Upper lobe of right lung (tissue), 1 donor: ENCODE results near the gene DCTN3. TPM values are rescaled to one million over a fixed set of nuclear protein-coding genes. Genes with fewer than 3 reads are reported as not detected.

Experiments
- ATAC-seq: fragments of 200-7000 bp; cut with Tn5 transposase; one replicate; pipeline ENCODE4 v1.9.1; 2020; ENCODE audit warnings: mild to moderate bottlenecking, moderate library complexity
- DNase-seq: peaks from one replicate; pipeline ENCODE4 v3.0.0-alpha.2; 2020
- H3K27ac ChIP-seq: fragments of 200-600 bp; one replicate; pipeline ENCODE4 v1.8.0; 2022
- H3K27me3 ChIP-seq: fragments of 200-600 bp; one replicate; pipeline ENCODE4 v1.8.0; 2022; ENCODE audit warnings: mild to moderate bottlenecking
- H3K36me3 ChIP-seq: fragments of 200-600 bp; one replicate; pipeline ENCODE4 v1.8.0; 2022
- H3K4me1 ChIP-seq: fragments of 200-600 bp; one replicate; pipeline ENCODE4 v1.8.0; 2022
- H3K4me3 ChIP-seq: fragments of 200-600 bp; one replicate; pipeline ENCODE4 v1.8.0; 2022; ENCODE audit warnings: mild to moderate bottlenecking
- H3K9me3 ChIP-seq: fragments of 200-600 bp; one replicate; pipeline ENCODE4 v1.8.0; 2022
- intact Hi-C: fragments of 100-400 bp; cut with DNase I; formaldehyde crosslinking; loops from one replicate; pipeline ENCODE4 v1.11.0; 2022
- total RNA-seq: library from RNA; stranded (reverse); fragmentation: NEBNext Ultra II Directional; extraction: Animal tissue kit (Norgen Biotek cat#: 25700); gene quantifications from one replicate; pipeline ENCODE4 v1.2.1, GENCODE V29; 2021
- TF ChIP-seq, protein P1 (sequence below): fragments of 200-600 bp; IDR thresholded peaks from one replicate; pipeline ENCODE4 v1.8.0; 2022; ENCODE audit warnings: antibody characterized with exemption
- donor health status: DM: no; HTN: yes; CAD: no; lungs with severe emphysema.

The DCTN3 gene
- total RNA-seq, 1 donor from 2014 or later = 59.3 TPM

DNA sequence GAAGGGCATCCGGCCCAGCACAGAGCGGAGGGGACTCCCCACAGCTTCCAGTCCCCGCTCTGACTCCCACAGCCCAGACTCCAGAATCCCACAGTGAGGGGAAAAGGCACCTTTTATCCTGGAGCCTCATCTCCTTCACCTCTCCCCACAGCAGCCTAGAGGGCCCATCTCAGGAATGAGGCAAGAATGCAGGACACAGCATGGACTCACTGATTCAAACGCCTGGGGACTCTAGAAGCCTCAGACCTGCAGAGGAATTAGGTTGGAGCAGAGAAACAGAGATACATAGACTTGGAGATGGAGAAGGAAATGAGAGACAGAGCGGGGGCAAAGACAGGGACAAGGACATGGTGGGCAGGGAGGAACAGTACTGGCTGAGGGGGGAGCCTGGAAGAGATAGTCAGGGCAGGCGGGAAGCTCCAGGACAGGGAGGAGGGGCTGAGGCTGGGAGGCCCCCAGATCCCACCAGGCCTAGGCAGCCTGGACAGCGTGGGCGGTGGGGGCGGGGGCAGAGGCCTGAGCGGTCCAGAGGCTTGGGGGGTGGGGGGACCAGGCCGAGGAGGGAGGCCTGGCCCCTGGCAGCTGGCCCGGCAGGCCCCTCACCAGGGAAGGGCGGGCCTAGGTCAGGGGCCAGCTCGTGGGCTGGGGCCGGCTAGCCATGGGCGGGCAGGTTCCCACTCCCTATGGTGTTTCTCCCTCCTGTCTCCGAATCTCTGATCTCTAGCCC is 46.5 kb downstream of the DCTN3 start:
- no peaks in the 10 kb centered on the region for H3K4me1 ChIP-seq
- TF ChIP-seq, protein P1, sequence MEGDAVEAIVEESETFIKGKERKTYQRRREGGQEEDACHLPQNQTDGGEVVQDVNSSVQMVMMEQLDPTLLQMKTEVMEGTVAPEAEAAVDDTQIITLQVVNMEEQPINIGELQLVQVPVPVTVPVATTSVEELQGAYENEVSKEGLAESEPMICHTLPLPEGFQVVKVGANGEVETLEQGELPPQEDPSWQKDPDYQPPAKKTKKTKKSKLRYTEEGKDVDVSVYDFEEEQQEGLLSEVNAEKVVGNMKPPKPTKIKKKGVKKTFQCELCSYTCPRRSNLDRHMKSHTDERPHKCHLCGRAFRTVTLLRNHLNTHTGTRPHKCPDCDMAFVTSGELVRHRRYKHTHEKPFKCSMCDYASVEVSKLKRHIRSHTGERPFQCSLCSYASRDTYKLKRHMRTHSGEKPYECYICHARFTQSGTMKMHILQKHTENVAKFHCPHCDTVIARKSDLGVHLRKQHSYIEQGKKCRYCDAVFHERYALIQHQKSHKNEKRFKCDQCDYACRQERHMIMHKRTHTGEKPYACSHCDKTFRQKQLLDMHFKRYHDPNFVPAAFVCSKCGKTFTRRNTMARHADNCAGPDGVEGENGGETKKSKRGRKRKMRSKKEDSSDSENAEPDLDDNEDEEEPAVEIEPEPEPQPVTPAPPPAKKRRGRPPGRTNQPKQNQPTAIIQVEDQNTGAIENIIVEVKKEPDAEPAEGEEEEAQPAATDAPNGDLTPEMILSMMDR = no peak
- DNase-seq = no peak
- no peak overlapping the region for H3K4me3 ChIP-seq
- intact Hi-C loops = no loop called here
- no peaks in the 10 kb centered on the region for H3K9me3 ChIP-seq
- no peaks in the 10 kb centered on the region for H3K36me3 ChIP-seq
- H3K27me3 ChIP-seq = peaks cover 31% of the 10 kb centered on the region
- no peak for ATAC-seq
- no peak overlapping the region for H3K27ac ChIP-seq

DNA sequence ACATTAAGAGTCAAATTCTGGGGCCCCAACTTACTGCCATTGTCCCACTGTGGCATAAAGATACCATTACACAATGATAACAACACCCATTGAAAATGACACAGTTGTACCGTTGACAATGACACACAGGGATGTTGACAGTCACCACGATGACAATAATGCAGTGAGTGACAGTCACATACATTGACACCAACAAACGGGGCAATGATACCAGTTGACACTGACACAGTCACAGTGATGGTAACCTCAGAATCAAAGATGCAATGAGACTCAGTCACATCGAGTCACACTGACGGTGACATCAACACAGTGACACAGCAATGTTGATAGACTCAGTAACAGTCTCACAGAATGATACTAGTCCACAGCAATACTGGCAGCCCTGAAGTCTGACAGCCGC is 47.7 kb downstream of the DCTN3 start:
- TF ChIP-seq, protein P1 = no peak
- no peak for DNase-seq
- Histone ChIP-seq H3K4me1 (no peaks in the 10 kb centered on the region), H3K9me3 (no peaks in the 10 kb centered on the region), H3K36me3 (no peaks in the 10 kb centered on the region), H3K4me3 (no peak overlapping the region), H3K27ac (no peak overlapping the region), H3K27me3 (peaks cover 24% of the 10 kb centered on the region)
- intact Hi-C loops = no loop called here
- no peak for ATAC-seq

DNA sequence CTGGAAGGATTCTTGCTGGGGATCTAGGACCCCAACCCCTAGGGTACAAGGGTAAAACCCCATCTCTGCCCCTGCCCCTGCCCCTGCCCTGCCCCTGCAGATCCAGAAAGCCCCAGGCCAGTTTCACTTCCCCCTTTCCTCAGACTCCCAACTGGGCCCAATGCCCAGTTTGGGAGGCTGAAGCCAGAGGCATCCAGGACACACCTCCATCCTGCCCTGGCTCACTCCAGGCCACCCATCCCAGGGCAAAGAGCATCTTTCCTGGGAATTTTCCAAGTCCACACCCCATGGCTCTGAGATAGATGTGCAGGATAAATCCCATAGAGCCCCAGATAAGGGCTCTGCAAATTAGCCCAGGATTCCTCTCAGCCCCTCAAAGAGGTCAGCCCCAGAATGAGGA is 48.2 kb downstream of the DCTN3 start:
- intact Hi-C loops = no loop called here
- TF ChIP-seq, protein P1 = no peak
- H3K27me3 ChIP-seq = peaks cover 24% of the 10 kb centered on the region
- no peaks in the 10 kb centered on the region for H3K36me3 ChIP-seq
- no peaks in the 10 kb centered on the region for H3K4me1 ChIP-seq
- H3K4me3 ChIP-seq = no peak overlapping the region
- ATAC-seq = no peak
- no peak overlapping the region for H3K27ac ChIP-seq
- no peak for DNase-seq
- no peaks in the 10 kb centered on the region for H3K9me3 ChIP-seq

DNA sequence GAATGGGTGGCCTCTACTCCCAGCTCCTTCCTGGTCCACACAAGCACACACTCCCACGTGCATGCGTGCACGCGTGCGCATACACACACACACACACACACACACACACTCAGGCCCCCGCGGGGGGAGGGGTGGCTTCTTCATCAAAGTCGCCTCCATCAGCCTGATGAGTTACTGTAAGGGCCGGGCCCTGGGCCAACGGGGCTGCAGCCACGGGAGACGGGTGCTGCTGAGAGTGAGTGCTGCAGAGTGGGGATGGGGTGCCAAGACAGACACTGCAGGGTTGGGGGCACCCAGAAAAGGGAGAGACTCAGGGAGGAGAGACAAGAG is 48.8 kb downstream of the DCTN3 start:
- H3K4me3 ChIP-seq = no peak overlapping the region
- no peaks in the 10 kb centered on the region for H3K9me3 ChIP-seq
- TF ChIP-seq, protein P1 = no peak
- H3K27ac ChIP-seq = no peak overlapping the region
- no peak for ATAC-seq
- peaks cover 22% of the 10 kb centered on the region for H3K27me3 ChIP-seq
- no peaks in the 10 kb centered on the region for H3K36me3 ChIP-seq
- no peak for DNase-seq
- H3K4me1 ChIP-seq = no peaks in the 10 kb centered on the region
- intact Hi-C loops = no loop called here

- no peak overlapping the region for H3K4me3 ChIP-seq
- H3K9me3 ChIP-seq = no peaks in the 10 kb centered on the region
- H3K36me3 ChIP-seq = no peaks in the 10 kb centered on the region
- TF ChIP-seq, protein P1 = no peak
- intact Hi-C loops = no loop called here
- peaks cover 23% of the 10 kb centered on the region for H3K27me3 ChIP-seq
- no peaks in the 10 kb centered on the region for H3K4me1 ChIP-seq
- DNase-seq (no peak), ATAC-seq (no peak)
- H3K27ac ChIP-seq = no peak overlapping the region
Measured at GRCh38 chr9:34570809-34571480, 49.4 kb downstream of the DCTN3 start.
